Liver (tissue), 3 donors: Measurements from ENCODE around the gene TMC1.
"Not testable (repeated sequence)": the region's sequence is repeated elsewhere in the genome, so short reads cannot be mapped to it uniquely, and the experiment has no call there.

Source experiments
- EGR1 ChIP-seq, 2 donors: IDR thresholded peaks; 2 replicates each; pipeline ENCODE4 v1.6.1; 2016 to 2018; ENCODE audit warnings: antibody characterized with exemption in 2 of 2, low read depth in 2 of 2
- FOXA1 ChIP-seq: IDR thresholded peaks from 2 replicates; pipeline ENCODE4 v1.6.1; 2016; ENCODE audit warnings: antibody characterized with exemption
- GABPA ChIP-seq, 2 donors: IDR thresholded peaks in 1 of 2; conservative IDR thresholded peaks in 1 of 2; 2 replicates each; pipeline ENCODE4 v1.6.1; 2016; ENCODE audit warnings: antibody characterized with exemption in 2 of 2, mild to moderate bottlenecking in 1 of 2, moderate library complexity in 1 of 2
- HNF4A ChIP-seq, 2 donors: conservative IDR thresholded peaks; 2 replicates each; pipeline ENCODE4 v1.6.1; 2016; ENCODE audit warnings: antibody characterized with exemption in 2 of 2, mild to moderate bottlenecking in 2 of 2
- JUND ChIP-seq, 2 donors: IDR thresholded peaks; 2 replicates each; pipeline ENCODE4 v1.6.1; 2016; ENCODE audit warnings: antibody characterized with exemption in 2 of 2
- NR2F2 ChIP-seq: IDR thresholded peaks from 2 replicates; pipeline ENCODE4 v1.6.1; 2016; ENCODE audit warnings: antibody characterized with exemption
- RAD21 ChIP-seq, 2 donors: IDR thresholded peaks; 2 replicates each; pipeline ENCODE4 v1.6.1; 2016; ENCODE audit warnings: antibody characterized with exemption in 2 of 2, mild to moderate bottlenecking in 2 of 2
- RXRA ChIP-seq, 2 donors: IDR thresholded peaks; 2 replicates each; pipeline ENCODE4 v1.6.1; 2017 to 2018; ENCODE audit warnings: antibody characterized with exemption in 2 of 2, mild to moderate bottlenecking in 1 of 2
- YY1 ChIP-seq: IDR thresholded peaks from 2 replicates; pipeline ENCODE4 v1.6.1; 2016; ENCODE audit warnings: antibody characterized with exemption, mild to moderate bottlenecking
- TF ChIP-seq, protein P1 (sequence below): fragments of 150-350 bp; IDR thresholded peaks from 2 replicates; pipeline ENCODE4 v1.5.1; 2017; ENCODE audit warnings: improper control_type of control experiment, low read depth, low read length; ENCODE audit not compliant: missing input control
- TF ChIP-seq, protein P2 (sequence below): IDR thresholded peaks from 2 replicates; pipeline ENCODE4 v1.6.1; 2016; ENCODE audit warnings: antibody characterized with exemption
- donor health status: healthy.
- donor health status: healthy.

GRCh38 chr9:72542537-72542833 is 21.1 kb downstream of the TMC1 start:
- not testable (repeated sequence) for TF ChIP-seq GABPA (IDR thresholded peaks at IDR 0.05 in 1 of 2, conservative IDR thresholded peaks at IDR 0.05 in 1 of 2); FOXA1; RXRA (IDR thresholded peaks at IDR 0.05); RAD21 (IDR thresholded peaks at IDR 0.05); YY1; JUND (IDR thresholded peaks at IDR 0.05); NR2F2; HNF4A (conservative IDR thresholded peaks at IDR 0.05); EGR1 (IDR thresholded peaks at IDR 0.05; ENCODE audit: low read depth in 2 of 2)
- TF ChIP-seq, protein P1, sequence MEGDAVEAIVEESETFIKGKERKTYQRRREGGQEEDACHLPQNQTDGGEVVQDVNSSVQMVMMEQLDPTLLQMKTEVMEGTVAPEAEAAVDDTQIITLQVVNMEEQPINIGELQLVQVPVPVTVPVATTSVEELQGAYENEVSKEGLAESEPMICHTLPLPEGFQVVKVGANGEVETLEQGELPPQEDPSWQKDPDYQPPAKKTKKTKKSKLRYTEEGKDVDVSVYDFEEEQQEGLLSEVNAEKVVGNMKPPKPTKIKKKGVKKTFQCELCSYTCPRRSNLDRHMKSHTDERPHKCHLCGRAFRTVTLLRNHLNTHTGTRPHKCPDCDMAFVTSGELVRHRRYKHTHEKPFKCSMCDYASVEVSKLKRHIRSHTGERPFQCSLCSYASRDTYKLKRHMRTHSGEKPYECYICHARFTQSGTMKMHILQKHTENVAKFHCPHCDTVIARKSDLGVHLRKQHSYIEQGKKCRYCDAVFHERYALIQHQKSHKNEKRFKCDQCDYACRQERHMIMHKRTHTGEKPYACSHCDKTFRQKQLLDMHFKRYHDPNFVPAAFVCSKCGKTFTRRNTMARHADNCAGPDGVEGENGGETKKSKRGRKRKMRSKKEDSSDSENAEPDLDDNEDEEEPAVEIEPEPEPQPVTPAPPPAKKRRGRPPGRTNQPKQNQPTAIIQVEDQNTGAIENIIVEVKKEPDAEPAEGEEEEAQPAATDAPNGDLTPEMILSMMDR: not testable (repeated sequence)
- TF ChIP-seq, protein P2, sequence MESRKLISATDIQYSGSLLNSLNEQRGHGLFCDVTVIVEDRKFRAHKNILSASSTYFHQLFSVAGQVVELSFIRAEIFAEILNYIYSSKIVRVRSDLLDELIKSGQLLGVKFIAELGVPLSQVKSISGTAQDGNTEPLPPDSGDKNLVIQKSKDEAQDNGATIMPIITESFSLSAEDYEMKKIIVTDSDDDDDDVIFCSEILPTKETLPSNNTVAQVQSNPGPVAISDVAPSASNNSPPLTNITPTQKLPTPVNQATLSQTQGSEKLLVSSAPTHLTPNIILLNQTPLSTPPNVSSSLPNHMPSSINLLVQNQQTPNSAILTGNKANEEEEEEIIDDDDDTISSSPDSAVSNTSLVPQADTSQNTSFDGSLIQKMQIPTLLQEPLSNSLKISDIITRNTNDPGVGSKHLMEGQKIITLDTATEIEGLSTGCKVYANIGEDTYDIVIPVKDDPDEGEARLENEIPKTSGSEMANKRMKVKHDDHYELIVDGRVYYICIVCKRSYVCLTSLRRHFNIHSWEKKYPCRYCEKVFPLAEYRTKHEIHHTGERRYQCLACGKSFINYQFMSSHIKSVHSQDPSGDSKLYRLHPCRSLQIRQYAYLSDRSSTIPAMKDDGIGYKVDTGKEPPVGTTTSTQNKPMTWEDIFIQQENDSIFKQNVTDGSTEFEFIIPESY: not testable (repeated sequence)
